NCI-H2081 (cell line): Measurements from ENCODE around the gene HOXD8.
A peak's percentile ranks its signal among the peaks of the same experiment; 100 is the strongest.

ENCODE experiments used
- DNase-seq, 2 experiments: peaks; one replicate each; lab custom pipeline; 2025; lab: John Stamatoyannopoulos, UW

The HOXD8 gene

DNA sequence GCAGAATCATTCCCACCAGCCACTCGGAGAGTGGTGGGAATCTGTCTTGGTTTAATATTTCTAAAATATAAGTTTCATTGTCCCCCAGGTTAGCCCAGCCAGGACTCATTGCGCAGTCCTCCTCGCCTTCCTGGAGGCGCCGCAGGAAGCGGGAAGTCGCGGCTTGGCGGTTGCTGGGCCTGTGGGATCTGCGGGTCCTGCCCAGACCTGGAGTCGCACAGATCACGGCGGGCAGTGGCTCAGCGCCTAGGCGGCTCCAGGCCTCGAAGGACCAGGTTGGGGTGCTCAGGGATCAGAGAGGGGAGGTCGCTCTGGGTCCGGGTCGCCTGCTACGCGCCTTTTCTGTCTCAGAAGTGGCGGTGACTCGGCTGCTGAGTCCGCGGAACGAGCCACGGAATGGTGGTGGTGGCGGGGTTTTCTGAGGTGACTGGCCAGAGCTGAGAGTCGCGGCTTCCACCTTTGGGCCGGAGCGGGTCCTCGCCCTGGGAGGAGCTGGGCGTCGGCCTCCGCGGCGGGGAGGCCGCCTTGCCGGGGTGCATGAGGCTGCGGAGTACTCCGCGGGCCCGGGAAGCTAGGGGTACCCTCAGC lies 30.3 kb downstream of the HOXD8 start:
- no peak for DNase-seq

DNA sequence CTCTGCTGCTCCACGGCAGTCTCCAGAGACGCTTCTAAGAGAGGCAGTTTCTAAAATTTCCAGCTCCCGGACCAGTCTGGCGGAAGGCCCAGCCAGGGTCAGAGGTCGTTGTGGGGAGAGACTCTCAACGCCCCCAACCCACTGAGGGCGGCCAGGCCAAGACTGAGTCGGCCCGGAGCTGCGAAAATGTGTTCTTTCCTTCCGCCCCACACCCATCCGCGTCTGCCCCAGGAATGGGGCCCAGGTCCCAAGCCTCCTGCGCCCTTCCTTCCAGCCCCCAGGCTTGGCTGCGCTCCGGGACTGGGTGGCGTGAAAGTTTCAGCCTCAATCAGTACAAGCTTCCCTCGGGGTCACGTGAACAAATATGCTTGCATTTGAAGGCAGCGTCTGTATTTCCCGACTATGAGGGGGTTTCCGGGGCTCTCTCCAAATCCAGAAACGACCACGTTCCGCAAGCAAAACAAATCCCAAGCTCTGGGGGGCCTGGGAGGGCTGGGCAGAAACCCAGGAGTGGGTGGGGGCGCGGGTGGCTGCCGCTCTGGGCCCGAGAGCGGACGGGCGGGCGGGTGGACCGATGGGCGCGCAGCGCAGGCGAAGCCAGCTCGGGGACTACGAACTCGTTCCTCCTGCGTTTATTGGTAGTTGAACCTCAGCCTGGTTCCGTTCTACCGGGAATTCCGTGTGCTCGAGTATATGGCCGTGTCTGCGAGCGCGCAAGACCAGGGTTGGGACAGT lies 30.9 kb downstream of the HOXD8 start:
- no peak for DNase-seq

DNA sequence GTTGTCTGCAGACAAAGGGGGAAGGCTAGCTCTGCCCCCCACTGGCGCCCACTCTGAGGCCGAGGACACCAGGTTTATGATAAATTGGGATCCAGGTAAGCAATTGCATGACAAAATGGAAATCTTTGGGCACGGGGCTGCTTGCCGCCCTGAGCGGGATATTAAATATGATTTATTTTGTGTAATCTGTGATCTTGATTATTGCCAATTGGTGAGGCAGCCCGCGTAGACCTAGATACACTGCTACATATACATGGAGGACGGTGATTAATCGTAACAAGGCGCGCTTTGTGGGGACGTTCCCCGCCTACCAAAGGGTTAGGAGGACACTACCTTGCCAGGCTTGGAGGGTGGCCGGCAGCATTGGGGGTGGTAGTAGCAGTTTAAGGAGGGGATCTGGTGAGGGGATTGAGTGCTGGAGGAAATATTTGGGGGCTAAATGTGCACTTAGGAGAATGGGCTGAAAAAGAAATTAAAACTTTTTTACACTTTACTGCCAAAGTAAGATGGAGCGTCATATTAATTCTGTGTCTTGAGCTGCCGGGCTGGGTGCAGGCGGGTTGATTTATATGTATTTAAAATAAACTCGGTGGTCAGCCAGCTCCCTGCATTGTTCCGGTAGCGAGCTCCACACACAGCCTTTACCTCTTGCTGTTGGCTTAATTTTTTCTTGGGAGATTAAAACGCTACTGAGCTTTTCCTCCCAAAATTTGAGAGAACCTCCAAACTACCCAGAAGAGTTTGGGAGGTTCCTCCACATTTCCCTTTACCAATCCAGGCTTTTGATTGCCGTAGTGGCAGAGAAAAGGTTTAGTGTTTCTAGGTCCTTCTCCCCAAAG lies 31.7 kb downstream of the HOXD8 start:
- no peak for DNase-seq

DNA sequence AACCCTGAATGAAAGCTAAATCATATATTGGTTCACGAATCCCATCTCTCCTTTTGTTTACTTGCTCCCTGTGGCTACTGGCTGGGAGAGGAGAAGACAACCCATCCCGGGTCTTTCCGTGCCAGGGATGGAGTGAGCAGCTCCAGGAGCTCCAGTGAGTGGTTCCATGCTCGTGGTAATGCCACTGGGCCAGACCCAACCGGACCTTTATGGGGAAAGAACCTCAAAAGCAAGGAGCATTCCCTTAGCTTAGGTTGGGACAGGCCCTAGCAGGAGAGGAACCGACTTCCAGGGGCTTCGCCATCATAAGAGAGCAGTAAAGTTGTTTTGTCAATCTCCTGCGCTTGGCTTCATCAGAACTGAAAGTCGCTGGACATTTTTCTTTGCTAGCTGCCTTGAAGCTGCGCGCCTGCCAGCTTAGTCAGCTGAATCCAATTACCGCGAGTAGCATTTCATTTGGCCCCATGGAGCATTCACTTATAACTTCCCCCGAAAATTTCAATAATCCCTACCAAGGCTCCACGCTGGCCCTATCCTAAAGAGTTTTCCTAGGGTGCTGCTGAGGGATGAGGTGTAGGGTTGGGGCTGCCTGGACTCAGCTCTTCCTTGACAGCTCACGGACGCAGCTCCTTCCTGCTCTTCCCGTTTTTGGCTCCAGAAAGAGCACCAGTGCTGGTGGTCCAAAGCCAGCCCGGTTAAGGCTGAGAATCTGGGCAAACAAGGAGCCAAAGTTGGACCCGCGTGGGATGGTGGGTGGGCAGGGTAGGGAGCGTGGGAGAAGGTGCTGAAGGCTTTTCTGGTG lies 32.5 kb downstream of the HOXD8 start:
- DNase-seq: no peak

DNA sequence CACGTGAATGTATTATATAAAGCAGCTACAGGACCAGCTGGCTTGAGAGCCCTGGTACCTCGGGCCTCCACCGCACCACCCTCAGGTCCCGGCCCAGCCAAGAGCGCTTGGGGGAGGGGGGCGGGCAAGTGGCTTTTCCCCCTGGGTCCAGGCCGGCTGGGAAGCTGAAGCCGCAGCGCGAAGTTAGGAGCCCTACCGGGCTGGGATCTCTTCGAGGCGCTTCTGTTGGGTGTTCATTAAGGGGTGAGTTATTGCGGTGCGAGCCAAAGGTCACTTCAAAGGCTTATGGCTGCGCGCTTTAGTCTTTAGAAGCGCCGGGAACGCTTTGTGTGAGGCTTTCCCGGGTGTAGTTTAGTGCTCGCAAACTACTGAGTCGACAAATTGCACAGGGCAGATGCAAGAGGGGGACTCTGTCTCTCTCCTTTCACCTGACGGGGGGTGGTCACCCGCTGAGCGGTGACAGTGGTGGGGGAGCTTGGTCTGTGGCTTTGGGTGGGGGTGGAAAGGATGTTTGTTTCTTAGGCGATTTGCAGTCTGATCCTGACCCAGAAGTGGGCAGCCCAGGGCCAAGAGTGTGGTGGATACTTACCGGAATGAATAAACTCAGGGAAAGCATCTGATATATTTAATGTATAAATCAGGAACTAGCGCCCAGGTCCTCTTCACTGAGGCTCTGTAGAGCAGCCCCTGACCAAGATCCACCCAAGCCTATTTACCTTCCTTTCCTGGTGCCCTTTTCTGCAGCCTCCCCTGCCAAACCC lies 33.6 kb downstream of the HOXD8 start:
- DNase-seq: no peak

DNA sequence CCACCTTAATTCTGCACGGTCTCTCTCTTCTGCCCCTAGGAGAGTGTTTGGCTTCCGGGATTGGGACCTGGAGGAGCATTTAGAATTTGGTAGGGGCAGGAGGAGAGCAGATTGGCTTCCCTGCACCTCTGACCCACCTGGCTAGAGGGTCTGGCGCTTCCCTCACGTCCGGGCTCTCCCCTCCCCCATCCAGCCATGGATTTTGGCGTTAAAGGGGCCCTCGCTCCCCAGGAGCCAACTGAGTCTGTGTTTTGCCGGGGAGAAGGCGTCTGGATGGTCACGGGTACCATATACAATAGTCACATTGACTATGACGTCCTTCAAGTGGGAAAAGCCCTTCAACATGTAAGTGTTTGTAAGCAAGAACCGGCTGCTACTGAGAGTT lies 34.2 kb downstream of the HOXD8 start:
- no peak for DNase-seq

DNA sequence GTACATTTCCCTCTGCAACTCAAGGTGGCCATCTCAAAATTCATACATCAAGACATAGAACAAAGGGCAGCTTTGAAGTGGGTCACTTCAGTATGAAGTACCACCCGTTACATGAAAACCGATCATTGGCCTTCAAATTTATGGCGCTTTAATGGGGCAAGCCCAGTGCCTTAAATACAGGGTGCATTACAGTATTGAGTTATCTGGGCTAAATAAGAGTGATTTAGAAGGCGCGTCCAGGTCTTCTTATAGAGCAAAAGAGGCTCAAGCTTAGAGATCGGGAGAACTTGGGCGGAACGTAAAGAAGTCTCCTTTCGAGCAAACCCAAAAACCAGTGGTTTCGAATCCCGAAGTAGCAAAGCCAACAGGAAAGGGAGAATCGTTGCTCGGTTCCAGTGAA lies 34.7 kb downstream of the HOXD8 start:
- no peak for DNase-seq

DNA sequence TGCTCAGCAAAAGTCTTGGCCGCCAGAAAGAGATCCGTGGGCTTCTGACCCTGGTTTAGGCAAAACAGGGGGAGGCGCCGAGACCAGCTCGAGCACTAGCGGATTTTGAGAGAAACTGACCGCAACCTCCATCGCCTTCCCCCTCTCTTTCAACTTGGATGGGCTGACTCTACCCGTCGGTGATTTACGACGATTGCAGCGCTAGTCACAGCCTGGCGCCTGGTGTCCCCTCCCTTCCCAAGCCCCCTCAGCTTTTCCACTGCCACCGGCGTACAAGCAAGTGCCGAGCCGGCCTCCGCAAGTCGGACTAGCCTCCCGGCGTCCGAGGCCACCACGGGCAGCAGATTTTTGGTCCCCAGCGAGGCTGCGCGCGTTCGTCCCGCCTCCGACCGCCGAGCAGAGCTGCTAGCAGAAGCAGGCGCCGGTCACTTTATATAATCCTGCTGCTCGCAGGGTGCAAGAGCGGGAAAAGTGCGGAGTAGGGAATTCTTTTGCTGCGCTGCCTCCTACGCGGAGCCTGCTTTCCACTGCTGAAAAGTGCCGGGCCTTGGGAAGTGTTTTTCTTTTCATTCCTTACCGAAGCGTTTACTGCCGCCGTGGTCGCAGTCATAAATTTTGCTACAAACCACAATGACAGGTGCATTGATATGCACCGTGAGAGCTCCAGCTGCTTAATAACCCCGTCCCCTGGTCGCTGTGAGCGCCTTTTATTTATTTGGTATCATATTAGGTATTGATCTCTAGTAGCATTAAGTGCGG lies 35.3 kb downstream of the HOXD8 start:
- no peak for DNase-seq

DNA sequence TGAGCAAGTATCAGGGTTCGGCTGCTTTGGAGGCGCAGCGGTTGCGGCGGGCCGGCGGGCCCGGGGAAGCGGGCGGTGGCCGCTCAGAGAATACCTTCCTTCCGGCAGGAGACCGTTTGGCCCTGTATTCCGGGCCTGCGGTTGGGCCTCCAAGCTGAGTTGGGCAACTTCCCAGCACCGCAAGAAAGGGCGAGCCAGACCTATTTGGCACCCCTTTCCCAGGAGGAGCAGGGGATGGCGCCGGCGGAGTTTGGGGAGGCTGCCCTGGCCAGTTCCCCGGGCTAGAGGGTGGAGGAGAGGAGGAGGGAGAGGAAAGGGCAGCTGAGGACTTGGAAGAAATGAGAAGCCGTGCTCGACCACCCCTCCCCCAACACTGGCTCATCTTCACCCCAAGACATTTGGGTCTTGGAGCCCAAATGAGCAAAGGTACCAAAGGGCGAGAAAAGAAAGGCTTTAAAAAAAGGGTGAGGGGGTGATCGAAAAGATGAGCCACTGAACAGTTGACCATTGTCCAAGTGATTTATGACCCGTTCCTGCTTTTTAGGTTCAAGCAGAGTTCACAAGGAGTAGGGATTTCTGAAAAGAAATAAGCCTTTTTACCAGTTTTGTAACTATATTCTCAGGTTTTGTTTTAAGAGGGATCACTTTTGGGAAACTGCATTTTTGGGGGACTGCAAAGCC lies 36.0 kb downstream of the HOXD8 start:
- DNase-seq: no peak

DNA sequence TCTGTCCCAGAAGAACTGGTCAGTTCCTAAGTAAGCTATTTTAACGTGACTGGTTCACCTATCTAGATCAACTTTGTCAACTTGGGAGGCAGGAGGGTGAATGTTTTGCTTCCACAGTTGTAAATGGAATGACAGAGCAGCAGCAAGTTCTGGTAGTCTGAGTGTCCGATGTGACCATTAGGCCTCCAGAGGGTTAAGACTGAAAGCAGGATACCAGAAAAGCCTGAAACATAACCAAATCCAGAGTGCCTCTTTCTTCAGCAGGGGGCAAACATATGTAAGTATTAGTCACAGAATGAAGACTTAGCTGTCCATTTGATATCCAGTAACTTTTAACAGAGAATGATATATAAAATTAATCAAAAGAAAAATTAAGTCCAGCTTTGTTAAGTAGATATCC lies 36.8 kb downstream of the HOXD8 start:
- no peak for DNase-seq

DNA sequence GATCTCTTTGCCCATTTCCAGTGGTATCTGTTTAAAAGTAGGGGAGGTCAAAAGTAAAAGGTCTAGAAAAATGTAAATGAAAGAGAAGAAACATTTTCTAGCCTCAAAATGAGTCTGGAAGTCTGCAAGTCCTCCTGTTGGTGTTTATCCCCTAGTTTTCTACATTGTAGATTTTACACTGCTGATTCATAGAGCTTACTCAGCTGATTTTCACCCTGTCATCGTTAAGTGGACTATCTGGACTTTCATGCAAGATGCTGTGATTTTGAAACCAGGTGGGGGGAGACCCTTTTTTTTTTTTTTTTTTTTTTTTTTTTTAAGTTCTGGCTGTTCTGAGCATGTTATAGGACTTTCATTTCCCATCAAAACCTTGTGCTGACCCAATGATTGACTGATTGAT lies 37.9 kb downstream of the HOXD8 start:
- DNase-seq: no peak

DNA sequence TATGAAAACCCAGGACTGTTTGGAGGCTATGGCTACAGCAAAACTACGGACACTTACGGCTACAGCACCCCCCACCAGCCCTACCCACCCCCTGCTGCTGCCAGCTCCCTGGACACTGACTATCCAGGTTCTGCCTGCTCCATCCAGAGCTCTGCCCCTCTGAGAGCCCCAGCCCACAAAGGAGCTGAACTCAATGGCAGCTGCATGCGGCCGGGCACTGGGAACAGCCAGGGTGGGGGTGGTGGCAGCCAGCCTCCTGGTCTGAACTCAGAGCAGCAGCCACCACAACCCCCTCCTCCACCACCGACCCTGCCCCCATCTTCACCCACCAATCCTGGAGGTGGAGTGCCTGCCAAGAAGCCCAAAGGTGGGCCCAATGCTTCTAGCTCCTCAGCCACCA lies 39.7 kb downstream of the HOXD8 start:
- no peak for DNase-seq

DNA sequence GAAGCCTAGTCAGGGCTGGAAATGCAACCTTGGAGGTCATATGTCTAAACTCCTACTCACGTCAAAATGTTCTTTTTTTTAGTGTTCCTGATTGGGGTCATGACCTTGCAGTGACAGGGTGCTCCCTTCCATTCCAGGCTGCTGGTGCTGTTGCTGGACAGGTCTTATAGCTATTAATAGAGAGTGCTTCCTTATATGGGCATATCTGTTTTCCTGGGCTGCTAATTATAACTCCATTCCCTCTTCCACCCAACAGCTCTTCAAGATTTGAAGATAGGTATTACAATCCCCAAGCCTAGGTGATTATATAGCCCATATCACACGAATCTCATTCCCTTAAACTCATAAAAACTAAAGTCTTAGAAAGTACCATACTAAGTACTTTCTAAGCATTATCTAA lies 40.2 kb downstream of the HOXD8 start:
- no peak for DNase-seq

DNA sequence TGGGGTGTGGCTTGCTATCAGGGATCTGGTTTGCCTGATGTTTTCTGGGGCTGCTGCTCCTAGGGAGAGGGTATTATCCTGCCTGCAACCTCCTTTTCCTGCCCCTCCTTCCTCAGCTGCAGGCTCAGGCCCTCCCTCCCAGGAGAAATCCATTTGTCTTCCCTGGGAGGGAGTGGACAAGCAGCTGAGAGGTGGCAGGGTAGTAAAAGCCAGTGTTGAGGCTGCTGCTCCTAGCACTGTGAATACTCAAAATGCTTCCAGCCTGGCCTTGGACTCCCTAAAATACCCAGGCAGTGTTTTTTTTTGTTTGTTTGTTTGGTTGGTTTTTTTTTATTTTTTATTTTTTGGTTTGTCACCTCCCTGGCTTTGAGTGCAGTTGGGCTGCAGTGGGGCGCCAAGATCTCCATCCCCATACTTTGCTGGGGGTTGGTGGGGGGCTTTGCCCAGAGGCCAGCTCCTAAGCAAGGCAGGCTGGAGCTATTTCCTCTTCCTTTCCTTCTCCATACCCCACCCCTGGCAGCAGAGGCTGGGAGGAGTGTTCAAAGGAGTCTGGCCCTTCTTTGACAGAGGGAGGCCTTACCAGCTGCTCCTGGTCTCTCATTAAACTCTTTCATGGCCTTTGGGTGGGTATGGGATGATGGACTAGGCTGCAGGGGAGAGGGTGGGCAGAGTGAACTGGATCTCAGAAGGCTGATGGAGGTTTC lies 41.2 kb downstream of the HOXD8 start:
- DNase-seq: peak in 1 of 2 experiments; percentile 7

DNA sequence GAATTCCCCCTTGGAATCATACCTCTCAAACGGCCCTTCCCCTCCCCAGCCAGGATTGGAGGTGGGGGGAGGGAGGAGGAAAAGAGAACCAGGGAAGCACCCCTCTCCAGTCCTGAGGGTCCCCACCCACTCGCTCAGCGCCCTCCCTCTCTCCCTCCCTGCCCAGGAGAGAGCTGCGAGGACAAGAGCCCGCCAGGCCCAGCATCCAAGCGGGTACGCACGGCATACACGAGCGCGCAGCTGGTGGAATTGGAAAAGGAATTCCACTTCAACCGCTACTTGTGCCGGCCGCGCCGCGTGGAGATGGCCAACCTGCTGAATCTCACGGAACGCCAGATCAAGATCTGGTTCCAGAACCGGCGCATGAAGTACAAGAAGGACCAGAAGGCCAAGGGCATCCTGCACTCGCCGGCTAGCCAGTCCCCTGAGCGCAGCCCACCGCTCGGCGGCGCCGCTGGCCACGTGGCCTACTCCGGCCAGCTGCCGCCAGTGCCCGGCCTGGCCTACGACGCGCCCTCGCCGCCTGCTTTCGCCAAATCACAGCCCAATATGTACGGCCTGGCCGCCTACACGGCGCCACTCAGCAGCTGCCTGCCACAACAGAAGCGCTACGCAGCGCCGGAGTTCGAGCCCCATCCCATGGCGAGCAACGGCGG lies 42.0 kb downstream of the HOXD8 start:
- DNase-seq: no peak

DNA sequence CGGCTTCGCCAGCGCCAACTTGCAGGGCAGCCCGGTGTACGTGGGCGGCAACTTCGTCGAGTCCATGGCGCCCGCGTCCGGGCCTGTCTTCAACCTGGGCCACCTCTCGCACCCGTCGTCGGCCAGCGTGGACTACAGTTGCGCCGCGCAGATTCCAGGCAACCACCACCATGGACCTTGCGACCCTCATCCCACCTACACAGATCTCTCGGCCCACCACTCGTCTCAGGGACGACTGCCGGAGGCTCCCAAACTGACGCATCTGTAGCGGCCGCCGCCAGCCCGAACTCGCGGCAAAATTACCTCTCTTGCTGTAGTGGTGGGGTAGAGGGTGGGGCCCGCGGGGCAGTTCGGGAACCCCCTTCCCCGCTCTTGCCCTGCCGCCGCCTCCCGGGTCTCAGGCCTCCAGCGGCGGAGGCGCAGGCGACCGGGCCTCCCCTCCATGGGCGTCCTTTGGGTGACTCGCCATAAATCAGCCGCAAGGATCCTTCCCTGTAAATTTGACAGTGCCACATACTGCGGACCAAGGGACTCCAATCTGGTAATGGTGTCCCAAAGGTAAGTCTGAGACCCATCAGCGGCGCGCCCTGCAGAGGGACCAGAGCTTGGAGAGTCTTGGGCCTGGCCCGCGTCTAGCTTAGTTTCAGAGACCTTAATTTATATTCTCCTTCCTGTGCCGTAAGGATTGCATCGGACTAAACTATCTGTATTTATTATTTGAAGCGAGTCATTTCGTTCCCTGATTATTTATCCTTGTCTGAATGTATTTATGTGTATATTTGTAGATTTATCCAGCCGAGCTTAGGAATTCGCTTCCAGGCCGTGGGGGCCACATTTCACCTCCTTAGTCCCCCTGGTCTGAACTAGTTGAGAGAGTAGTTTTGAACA lies 42.7 kb downstream of the HOXD8 start:
- DNase-seq: no peak

DNA sequence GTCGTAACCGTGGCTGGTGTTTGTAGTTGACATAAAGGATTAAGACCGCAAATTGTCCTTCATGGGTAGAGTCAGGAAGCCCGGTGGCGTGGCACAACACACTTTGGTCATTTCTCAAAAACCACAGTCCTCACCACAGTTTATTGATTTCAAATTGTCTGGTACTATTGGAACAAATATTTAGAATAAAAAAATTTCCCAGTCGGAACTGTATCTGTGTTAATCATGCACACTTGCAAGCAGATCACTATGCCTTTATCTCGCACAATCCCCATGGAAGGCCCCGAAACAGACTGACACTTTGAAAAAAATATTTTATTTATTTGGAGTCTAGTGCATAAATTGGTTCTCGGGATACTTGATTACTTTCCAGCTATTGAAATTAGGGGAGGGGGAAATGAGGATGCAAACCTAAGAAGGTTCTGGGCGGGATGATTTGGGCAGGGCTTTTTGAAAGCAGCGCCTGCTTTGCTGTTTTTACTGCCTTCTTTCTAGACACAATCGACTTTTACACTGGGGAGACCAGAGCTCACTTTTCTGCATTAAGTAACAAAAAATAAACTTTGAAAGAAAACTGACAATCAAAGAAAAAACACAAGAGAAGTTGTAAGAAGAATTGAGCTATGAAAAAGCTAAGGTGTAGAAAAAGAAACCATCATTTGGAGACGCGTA lies 43.5 kb downstream of the HOXD8 start:
- DNase-seq: no peak
